ENCODE results near the gene MARCHF3.
"Not testable (repeated sequence)": the region's sequence is repeated elsewhere in the genome, so short reads cannot be mapped to it uniquely, and the experiment has no call there.

MARCHF3 gene

DNA sequence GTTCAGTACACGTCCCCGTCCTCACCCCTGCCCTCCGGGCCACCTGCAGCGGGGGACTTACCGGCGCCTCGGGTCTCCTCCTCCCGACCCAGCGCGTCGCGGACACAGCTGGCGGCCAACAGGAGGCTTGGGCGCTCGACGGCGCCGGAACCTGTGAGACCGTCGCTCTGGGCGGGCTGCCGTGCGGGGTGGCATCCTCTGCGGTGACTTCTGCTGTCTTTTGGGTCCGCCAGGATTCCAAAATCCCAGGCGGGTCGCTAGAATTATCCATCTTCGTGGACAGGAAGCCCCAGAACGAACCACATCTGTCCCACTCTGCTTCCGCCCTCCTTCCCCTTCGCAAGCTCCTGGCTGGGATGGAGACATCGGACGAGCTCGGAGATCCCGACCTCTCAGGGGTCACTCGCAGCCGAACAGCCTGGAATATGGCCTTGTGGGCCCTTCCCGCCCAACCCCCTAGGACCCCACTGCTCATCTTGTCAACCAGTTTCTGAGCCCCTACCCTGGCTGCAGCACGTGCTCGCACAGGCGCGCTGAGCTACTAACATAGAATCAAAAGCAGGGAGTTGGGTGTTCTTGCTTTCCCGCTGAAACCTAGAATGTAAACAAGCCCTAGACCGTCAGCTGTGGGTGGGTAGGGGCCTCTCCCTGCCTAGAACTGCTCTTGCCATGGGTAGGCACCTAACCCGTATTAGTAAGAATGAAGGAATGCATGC lies 947 bp upstream of the MARCHF3 start:
- Mint-ChIP-seq H3K4me3 (peak overlapping the region; percentile 92), H3K4me1 (peaks cover 19% of the 10 kb centered on the region), H3K9me3 (no peaks in the 10 kb centered on the region), H3K36me3 (no peaks in the 10 kb centered on the region), H3K27ac (peak overlapping the region; percentile 83), H3K27me3 (no peaks in the 10 kb centered on the region)
- DNase-seq (ENCODE audit: low spot score in 2 of 2), result no peak
- ATAC-seq (ENCODE audit: low read depth), result peak; percentile 5

DNA sequence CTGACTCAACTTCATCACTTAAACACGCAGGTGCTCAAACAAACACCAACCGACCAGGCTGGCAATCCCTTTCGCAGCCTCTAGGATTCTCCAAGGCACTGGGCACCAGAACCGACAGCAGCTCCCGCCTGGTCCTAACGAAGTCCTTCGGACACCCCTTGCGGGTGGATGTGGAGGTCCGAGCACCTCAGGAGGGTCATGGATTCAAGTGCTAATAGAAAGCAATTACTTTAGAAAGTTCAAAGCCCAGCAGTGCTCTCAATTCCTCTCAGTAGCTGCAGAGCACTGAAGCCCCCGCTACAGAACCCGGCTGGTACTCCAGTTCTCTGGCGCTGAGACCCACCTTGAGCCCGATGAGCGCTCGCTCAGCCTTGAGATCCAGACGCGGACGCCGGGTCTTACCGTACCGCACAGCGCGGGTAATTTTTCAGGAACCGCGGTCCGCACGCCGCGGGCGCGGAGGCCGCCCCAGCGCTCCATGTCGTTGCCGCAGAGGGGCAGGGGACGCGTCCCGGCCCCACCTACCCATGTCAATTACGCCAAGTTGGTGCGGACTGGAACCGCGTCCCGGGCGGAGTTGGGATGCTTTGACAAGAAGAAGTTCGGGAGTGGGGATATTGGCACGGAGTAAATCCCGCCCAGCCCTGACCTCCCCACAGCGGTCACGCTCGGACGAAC lies 638 bp downstream of the MARCHF3 start:
- no peaks in the 10 kb centered on the region for H3K9me3 Mint-ChIP-seq
- peak overlapping the region; percentile 83 for H3K27ac Mint-ChIP-seq
- peak; percentile 30 to 56 for DNase-seq (ENCODE audit: low spot score in 2 of 2)
- no peaks in the 10 kb centered on the region for H3K36me3 Mint-ChIP-seq
- peak; percentile 4 for ATAC-seq (ENCODE audit: low read depth)
- H3K4me3 Mint-ChIP-seq, result peak overlapping the region; percentile 92
- H3K4me1 Mint-ChIP-seq, result peaks cover 23% of the 10 kb centered on the region
- no peaks in the 10 kb centered on the region for H3K27me3 Mint-ChIP-seq

DNA sequence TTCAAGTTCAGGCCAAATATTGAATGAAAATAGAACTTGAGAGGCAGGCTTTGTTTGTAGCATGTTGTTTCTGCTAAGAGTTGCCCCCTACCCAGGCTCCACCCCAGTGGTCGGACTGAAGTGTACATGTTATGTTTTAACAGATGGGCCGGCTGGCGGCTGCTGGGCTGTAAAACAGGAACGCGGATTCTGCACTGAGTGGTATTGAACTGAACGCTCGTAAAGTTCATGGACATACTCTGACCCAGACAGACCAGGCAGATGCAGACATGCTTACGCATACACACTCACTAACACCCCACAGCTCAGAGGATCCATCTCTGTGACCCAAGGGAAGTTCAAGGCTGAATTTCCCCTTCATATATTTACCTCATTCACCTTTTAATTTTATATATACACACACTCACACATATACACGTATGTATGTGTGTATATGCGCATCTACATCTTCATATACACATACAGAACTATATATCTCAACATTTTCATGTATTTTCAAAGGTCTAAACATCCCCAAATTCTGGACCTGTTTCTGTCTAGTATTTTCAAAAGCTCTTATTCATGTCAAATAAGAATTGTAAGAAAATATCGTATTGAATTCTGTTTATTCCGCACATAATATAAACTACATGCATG lies 1.4 kb downstream of the MARCHF3 start:
- Mint-ChIP-seq H3K27me3 (no peaks in the 10 kb centered on the region), H3K9me3 (no peaks in the 10 kb centered on the region), H3K4me3 (peak overlapping the region; percentile 92), H3K36me3 (no peaks in the 10 kb centered on the region), H3K27ac (peak overlapping the region; percentile 7), H3K4me1 (peaks cover 27% of the 10 kb centered on the region)
- DNase-seq (ENCODE audit: low spot score in 2 of 2), result no peak
- ATAC-seq (ENCODE audit: low read depth), result no peak

DNA sequence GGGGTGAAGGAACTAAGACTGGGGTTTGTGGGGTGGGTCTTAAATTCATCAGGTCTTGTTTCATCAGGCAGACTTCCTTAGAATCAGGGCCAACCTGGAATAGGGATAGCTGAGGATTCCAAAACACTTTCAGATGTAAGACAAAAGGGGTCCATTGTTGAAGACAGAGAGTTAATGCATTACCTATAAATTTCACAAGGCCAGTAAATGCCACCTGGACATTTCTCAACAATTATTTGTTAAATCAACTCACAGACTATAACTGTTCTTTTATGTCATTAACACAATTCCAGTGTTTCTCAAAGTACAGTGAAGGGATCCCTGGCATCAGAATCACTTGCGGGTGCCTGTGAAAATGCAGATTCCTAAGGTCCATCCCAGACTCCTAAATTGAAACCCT lies 2.8 kb downstream of the MARCHF3 start:
- Mint-ChIP-seq H3K4me1 (peaks cover 30% of the 10 kb centered on the region), H3K27ac (no peak overlapping the region), H3K4me3 (no peak overlapping the region)

DNA sequence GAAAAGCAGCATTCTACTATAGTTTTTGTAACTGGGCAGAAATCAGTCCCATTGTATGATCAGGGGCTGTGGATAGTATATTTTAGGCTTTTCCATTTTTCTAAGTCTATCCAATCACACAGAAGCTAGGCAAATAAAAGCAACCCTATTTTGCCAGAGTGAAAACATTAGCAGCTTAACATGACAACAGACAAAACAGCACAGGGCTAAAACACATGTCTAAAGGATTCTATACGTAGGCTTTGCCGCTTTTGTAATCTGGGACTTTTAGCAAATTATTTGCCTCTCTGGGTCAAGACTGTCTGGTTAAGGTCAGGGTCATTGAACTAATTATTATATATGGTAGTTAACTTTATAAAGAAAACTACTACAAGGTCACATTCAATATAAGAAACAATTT lies 4.2 kb downstream of the MARCHF3 start:
- ATAC-seq (ENCODE audit: low read depth) (no peak), DNase-seq (ENCODE audit: low spot score in 2 of 2) (no peak)
- Mint-ChIP-seq H3K9me3 (no peaks in the 10 kb centered on the region), H3K4me1 (peaks cover 32% of the 10 kb centered on the region), H3K4me3 (no peak overlapping the region), H3K27ac (peak overlapping the region; percentile 4), H3K27me3 (no peaks in the 10 kb centered on the region), H3K36me3 (no peaks in the 10 kb centered on the region)

More for the DNA sequence above, 2.8 kb downstream of the MARCHF3 start:
- DNase-seq (ENCODE audit: low spot score in 2 of 2) (no peak), ATAC-seq (ENCODE audit: low read depth) (no peak)
- no peaks in the 10 kb centered on the region for H3K36me3 Mint-ChIP-seq
- no peaks in the 10 kb centered on the region for H3K27me3 Mint-ChIP-seq
- H3K9me3 Mint-ChIP-seq, result no peaks in the 10 kb centered on the region

DNA sequence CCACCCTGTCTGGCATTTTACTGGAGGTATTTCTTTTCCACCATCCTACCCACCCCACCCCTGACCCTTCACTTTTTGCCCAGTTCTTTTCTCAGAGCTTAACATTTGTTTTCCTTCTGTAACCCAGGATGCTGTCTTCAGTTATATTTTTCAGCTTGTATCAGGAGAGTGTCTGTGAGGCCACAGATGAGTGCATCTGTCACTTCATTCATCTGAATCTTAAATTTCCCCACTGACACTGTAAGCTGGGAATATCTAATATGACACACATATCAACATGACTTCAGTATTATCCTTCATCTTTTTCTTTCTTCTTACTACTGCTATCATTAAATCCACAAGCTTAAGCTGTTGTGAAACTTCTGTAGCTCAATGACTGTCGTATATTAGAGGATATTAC lies 4.9 kb downstream of the MARCHF3 start:
- no peaks in the 10 kb centered on the region for H3K9me3 Mint-ChIP-seq
- H3K4me1 Mint-ChIP-seq, result peaks cover 32% of the 10 kb centered on the region
- no peaks in the 10 kb centered on the region for H3K27me3 Mint-ChIP-seq
- no peaks in the 10 kb centered on the region for H3K36me3 Mint-ChIP-seq
- no peak for DNase-seq (ENCODE audit: low spot score in 2 of 2)
- no peak overlapping the region for H3K4me3 Mint-ChIP-seq
- H3K27ac Mint-ChIP-seq, result peak overlapping the region; percentile 4
- ATAC-seq (ENCODE audit: low read depth), result no peak

DNA sequence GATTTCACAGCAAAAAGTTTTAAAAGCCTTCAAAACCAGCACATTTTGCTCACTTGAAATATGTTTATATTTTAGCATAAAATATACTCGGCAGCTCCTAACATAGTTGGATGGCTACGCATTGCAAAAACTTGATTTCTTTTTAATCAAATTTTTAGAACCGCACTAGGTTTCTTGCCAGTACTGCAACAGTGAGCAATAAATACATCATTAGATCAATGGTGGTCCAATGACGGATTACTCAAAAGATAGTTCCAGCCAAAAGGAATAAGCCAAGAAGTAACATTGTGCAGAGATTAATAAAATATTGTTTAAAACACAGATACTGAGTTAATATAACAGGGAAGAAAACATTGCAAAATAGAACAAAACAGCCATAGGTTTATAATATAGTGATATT lies 5.5 kb downstream of the MARCHF3 start:
- Mint-ChIP-seq H3K27ac (no peak overlapping the region), H3K36me3 (no peaks in the 10 kb centered on the region), H3K9me3 (no peaks in the 10 kb centered on the region), H3K27me3 (no peaks in the 10 kb centered on the region), H3K4me3 (no peak overlapping the region), H3K4me1 (peaks cover 36% of the 10 kb centered on the region)
- DNase-seq (ENCODE audit: low spot score in 2 of 2), result no peak
- ATAC-seq (ENCODE audit: low read depth), result no peak

DNA sequence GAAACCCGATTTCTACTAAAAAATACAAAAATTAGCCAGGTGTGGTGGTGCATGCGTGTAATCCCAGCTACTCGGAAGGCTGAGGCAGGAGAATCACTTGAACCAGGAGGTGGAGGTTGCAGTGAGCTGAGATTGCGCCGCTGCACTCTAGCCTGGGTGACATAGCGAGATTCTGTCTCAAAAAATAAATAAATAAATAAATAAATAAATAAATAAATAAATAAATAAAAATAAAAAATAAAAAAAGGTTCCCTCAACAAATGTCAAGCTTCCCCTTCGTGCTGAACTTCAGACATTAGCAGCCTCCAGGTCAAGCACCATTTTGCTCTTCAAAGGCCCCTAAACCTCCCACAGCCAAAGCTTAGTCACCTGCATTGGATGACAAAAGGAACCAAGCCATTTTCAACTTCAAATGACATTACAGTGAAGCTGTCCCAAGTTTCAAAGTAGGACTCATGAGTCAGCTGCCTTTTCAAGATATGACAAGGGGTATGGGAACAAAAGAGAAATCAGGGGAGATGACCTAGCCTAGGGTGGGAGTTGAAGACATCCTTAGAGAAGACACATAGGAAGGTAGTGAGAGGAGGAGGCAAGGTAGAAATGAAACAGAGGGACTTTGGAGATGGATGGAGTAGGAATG lies 6.7 kb downstream of the MARCHF3 start:
- H3K27ac Mint-ChIP-seq, result peak overlapping the region; percentile 4
- peaks cover 32% of the 10 kb centered on the region for H3K4me1 Mint-ChIP-seq
- not testable (repeated sequence) for ATAC-seq (ENCODE audit: low read depth); H3K36me3 Mint-ChIP-seq; DNase-seq (ENCODE audit: low spot score in 2 of 2); H3K4me3 Mint-ChIP-seq; H3K9me3 Mint-ChIP-seq; H3K27me3 Mint-ChIP-seq

DNA sequence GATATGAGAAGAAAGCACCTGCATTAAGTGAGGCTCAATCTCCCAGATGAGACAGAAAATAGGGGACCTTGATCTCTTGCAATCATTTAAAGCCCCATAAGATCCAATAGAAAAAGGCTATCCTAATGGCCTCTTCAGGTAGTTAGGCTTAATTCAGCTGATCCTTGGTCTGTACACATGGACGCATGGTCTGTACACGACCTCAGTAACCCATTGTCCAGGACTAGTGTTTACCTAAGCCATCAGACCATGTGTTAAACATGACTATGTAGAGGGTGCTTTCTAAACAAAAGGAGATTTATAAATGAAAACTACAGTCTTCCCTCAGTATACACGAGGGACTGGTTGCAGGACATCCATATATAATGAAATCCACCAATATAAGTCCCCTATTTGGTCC lies 7.5 kb downstream of the MARCHF3 start:
- Mint-ChIP-seq H3K27me3 (no peaks in the 10 kb centered on the region), H3K4me1 (peaks cover 32% of the 10 kb centered on the region)
- no peak for ATAC-seq (ENCODE audit: low read depth)

DNA sequence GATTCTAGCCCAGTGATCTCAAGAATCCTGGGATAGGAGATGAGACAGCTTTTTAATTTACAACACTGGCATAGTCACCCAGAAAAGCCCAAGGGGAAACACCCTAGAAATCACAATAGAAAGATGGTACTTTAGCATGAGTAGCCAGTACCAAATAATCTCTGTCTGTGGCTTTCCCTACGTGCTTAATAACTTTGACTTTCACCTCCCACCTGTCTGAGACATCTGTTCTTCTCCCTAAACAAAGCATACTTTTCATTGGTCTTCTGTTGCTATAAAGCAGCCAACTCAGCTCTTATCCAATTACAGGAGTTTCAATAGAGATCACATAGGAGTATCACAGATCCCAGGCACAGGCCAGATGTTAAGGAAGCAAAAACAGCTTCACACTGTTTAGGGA lies 10.4 kb downstream of the MARCHF3 start:
- ATAC-seq (ENCODE audit: low read depth) (no peak), DNase-seq (ENCODE audit: low spot score in 2 of 2) (no peak)
- H3K4me3 Mint-ChIP-seq, result no peak overlapping the region
- peaks cover 33% of the 10 kb centered on the region for H3K4me1 Mint-ChIP-seq
- H3K36me3 Mint-ChIP-seq, result peaks cover 4% of the 10 kb centered on the region
- H3K9me3 Mint-ChIP-seq, result no peaks in the 10 kb centered on the region
- peak overlapping the region; percentile 73 for H3K27ac Mint-ChIP-seq
- no peaks in the 10 kb centered on the region for H3K27me3 Mint-ChIP-seq

More for the DNA sequence above, 7.5 kb downstream of the MARCHF3 start:
- no peaks in the 10 kb centered on the region for H3K9me3 Mint-ChIP-seq
- DNase-seq (ENCODE audit: low spot score in 2 of 2), result no peak
- H3K36me3 Mint-ChIP-seq, result peaks cover 2% of the 10 kb centered on the region
- H3K27ac Mint-ChIP-seq, result no peak overlapping the region
- H3K4me3 Mint-ChIP-seq, result no peak overlapping the region

DNA sequence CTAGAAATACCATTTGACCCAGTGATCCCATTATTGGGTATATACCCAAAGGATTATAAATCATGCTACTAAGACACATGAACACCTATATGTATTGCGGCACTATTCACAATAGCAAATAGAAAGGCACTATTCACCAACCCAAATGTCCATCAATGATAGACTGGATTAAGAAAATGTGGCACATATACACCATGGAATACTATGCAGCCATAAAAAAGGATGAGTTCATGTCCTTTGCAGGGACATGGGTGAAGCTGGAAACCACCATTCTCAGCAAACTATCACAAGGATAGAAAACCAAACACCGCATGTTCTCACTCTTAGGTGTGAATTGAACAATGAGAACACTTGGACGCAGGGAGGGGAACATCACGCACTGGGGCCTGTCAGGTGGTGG lies 13.6 kb downstream of the MARCHF3 start:
- not testable (repeated sequence) for H3K27me3 Mint-ChIP-seq; H3K36me3 Mint-ChIP-seq; H3K27ac Mint-ChIP-seq; DNase-seq (ENCODE audit: low spot score in 2 of 2); H3K4me3 Mint-ChIP-seq; ATAC-seq (ENCODE audit: low read depth); H3K9me3 Mint-ChIP-seq
- peaks cover 41% of the 10 kb centered on the region for H3K4me1 Mint-ChIP-seq

DNA sequence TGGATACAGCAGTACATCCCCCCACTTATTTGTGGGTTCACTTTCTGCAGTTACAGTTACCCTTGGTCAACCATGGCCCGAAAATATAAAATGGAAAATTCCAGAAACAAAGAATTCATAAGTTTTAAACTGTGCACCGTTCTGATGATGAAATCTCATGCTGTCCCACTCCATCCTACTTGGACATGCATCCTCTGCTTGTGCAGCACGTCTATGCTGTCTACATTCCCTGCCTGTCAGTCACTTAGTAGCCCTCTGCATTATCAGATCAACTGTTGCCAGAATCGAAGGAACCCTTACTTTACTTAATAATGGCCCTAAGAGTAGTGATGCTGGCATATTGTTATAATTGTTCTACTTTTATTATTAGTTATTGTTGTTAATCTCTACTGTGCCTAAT lies 14.6 kb downstream of the MARCHF3 start:
- no peak for ATAC-seq (ENCODE audit: low read depth)
- Mint-ChIP-seq H3K27me3 (no peaks in the 10 kb centered on the region), H3K4me1 (peaks cover 38% of the 10 kb centered on the region), H3K36me3 (peaks cover 4% of the 10 kb centered on the region), H3K9me3 (no peaks in the 10 kb centered on the region), H3K4me3 (no peak overlapping the region), H3K27ac (no peak overlapping the region)
- DNase-seq (ENCODE audit: low spot score in 2 of 2), result no peak

DNA sequence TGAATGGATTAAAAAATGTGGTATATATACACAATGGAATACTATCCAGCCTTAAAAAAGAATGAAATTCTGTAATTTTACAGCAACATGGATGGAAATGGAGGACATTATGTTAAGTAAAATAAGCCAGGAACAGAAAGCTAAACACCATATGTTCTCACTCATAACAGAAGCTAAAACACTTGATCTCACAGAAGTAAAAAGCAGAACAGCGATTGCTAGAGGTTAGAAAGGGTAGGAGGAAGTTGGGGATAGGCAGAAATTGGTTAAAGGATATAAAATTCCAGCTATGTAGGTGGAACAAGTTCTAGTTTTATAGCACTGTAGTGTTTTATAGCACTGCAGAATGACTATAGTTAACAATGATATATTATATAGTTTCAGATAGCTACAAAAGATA lies 15.8 kb downstream of the MARCHF3 start:
- peaks cover 38% of the 10 kb centered on the region for H3K4me1 Mint-ChIP-seq
- no peak overlapping the region for H3K27ac Mint-ChIP-seq
- peak overlapping the region; percentile 35 for H3K4me3 Mint-ChIP-seq

DNA sequence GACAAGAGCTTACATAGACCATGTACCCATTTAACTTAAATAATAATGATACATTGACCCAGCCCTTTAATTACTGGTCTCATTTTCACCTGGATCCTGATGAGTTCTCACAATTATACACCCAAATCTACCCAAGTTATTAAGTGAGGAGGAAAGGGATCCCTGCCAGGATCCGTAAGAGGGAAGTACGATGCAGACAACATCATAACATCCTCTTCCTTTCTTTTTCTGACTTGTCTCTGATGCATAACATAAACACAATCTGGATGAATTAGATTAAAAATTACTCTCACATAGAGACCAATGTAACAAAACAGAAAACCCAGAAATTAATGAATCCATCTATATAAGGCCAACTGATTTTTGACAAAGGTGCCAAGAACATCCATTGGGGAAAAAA lies 17.0 kb downstream of the MARCHF3 start:
- no peak for DNase-seq (ENCODE audit: low spot score in 2 of 2)
- no peaks in the 10 kb centered on the region for H3K9me3 Mint-ChIP-seq
- H3K27me3 Mint-ChIP-seq, result no peaks in the 10 kb centered on the region
- H3K27ac Mint-ChIP-seq, result peak overlapping the region; percentile 41
- H3K36me3 Mint-ChIP-seq, result peaks cover 7% of the 10 kb centered on the region
- ATAC-seq (ENCODE audit: low read depth), result no peak
- peak overlapping the region; percentile 44 for H3K4me3 Mint-ChIP-seq
- H3K4me1 Mint-ChIP-seq, result peaks cover 37% of the 10 kb centered on the region

More for the DNA sequence above, 15.8 kb downstream of the MARCHF3 start:
- no peaks in the 10 kb centered on the region for H3K9me3 Mint-ChIP-seq
- peaks cover 7% of the 10 kb centered on the region for H3K36me3 Mint-ChIP-seq
- no peak for DNase-seq (ENCODE audit: low spot score in 2 of 2)
- peak; percentile 85 for ATAC-seq (ENCODE audit: low read depth)
- H3K27me3 Mint-ChIP-seq, result no peaks in the 10 kb centered on the region
